K562 (cell line): ENCODE results near the gene ZNF350. TPM values are rescaled to one million over a fixed set of nuclear protein-coding genes. Genes with fewer than 3 reads are reported as not detected.
A peak's percentile ranks its signal among the peaks of the same experiment; 100 is the strongest.

ENCODE experiments used
- CBFA2T3 ChIP-seq: fragments of 450-650 bp; IDR thresholded peaks from 2 replicates; pipeline ENCODE4 v1.6.1; 2017
- HDGF ChIP-seq: fragments of 450-650 bp; IDR thresholded peaks from 2 replicates; pipeline ENCODE4 v1.6.1; 2016
- IFI16 ChIP-seq: fragments of 250-450 bp; sonication (Bioruptor Pico); IDR thresholded peaks from 2 replicates; pipeline ENCODE4 v2.1.2; 2022; ENCODE audit warnings: mild to moderate bottlenecking, inconsistent platforms
- KLF13 ChIP-seq: fragments of 450-650 bp; IDR thresholded peaks from 2 replicates; pipeline ENCODE4 v1.6.1; 2016; ENCODE audit warnings: missing genetic modification characterization, low read depth, mild to moderate bottlenecking, missing compliant biosample characterization, moderate library complexity, borderline replicate concordance
- NEUROD1 ChIP-seq: fragments of 150-350 bp; IDR thresholded peaks from 2 replicates; pipeline ENCODE4 v1.6.1; 2014; ENCODE audit warnings: borderline replicate concordance, low read length, low read depth; ENCODE audit not compliant: partially characterized antibody
- POLR3A ChIP-seq: IDR thresholded peaks from 2 replicates; pipeline ENCODE4 v1.6.1; 2011; ENCODE audit warnings: borderline replicate concordance, mild to moderate bottlenecking, moderate library complexity; ENCODE audit not compliant: insufficient read length, insufficient read depth; ENCODE audit errors: extremely low read depth
- RFX5 ChIP-seq: IDR thresholded peaks from 2 replicates; pipeline ENCODE4 v1.6.1; 2011; ENCODE audit warnings: low read depth, mild to moderate bottlenecking, improper control_type of control experiment, low read length
- SP1 ChIP-seq: sonication (generic); formaldehyde crosslinking; IDR thresholded peaks from 2 replicates; pipeline ENCODE4 v1.8.1; 2022; ENCODE audit warnings: mild to moderate bottlenecking, missing genetic modification reagents
- SPI1 ChIP-seq: IDR thresholded peaks from 2 replicates; pipeline ENCODE4 v1.6.1; 2011; ENCODE audit warnings: low read depth, low read length, control low read depth, borderline replicate concordance
- YBX1 ChIP-seq: fragments of 450-650 bp; IDR thresholded peaks from 2 replicates; pipeline ENCODE4 v1.7.1; 2016; ENCODE audit warnings: mild to moderate bottlenecking
- ZNF134 ChIP-seq: fragments of 250-450 bp; sonication (Bioruptor Pico); conservative IDR thresholded peaks from 2 replicates; pipeline ENCODE4 v1.4.0; 2020
- ZNF217 ChIP-seq: sonication (generic); formaldehyde crosslinking; IDR thresholded peaks from 2 replicates; pipeline ENCODE4 v1.8.0; 2022; ENCODE audit warnings: mild to moderate bottlenecking, missing genetic modification reagents
- ZNF586 ChIP-seq: fragments of 450-650 bp; formaldehyde crosslinking; conservative IDR thresholded peaks from 2 replicates; pipeline ENCODE4 v1.4.0; 2020; ENCODE audit warnings: mild to moderate bottlenecking, moderate library complexity
- polyA plus RNA-seq, 8 experiments: library from polyadenylated mRNA; depleted of rRNA in 4 of 8; stranded (reverse) in 5 of 8; unstranded in 3 of 8; fragments of >200 nt; fragmentation: Nextera tagmentation in 2 of 8; fragmentation: Illumina TruSeq in 1 of 8; extraction: Ambion mirVana in 2 of 8; extraction: Trizol in 1 of 8; gene quantifications; 2 replicates each; pipeline versions ENCODE4 v1.2.1 to v1.2.3, GENCODE V29; 2011 to 2014; ENCODE audit warnings: inconsistent platforms in 1 of 8, missing spikeins in 1 of 8
- total RNA-seq, 7 experiments: library from RNA; depleted of rRNA in 6 of 7; stranded (reverse); fragments of >200 nt in 6 of 7; fragmentation: Illumina TruSeq in 2 of 7; extraction: Trizol in 2 of 7; gene quantifications; 2 replicates each; pipeline versions ENCODE4 v1.2.1 to v1.2.3, GENCODE V29; 2011 to 2021; ENCODE audit warnings: low replicate concordance in 1 of 7
- TF ChIP-seq, protein P1 (sequence below): fragments of 200-400 bp; formaldehyde crosslinking; IDR thresholded peaks from 2 replicates; pipeline ENCODE4 v1.6.1; 2017; ENCODE audit warnings: mild to moderate bottlenecking, low read depth, low read length, moderate library complexity
- TF ChIP-seq, protein P2 (sequence below): fragments of 250-450 bp; sonication (Bioruptor Pico); IDR thresholded peaks from 2 replicates; pipeline ENCODE4 v1.4.0; 2020; ENCODE audit warnings: borderline replicate concordance
- TF ChIP-seq, protein P3 (sequence below): sonication (generic); formaldehyde crosslinking; IDR thresholded peaks from 2 replicates; pipeline ENCODE4 v1.8.0; 2022; ENCODE audit warnings: mild to moderate bottlenecking, missing genetic modification reagents
- TF ChIP-seq, protein P4 (sequence below): sonication (generic); formaldehyde crosslinking; IDR thresholded peaks from 2 replicates; pipeline ENCODE4 v1.8.1; 2023; ENCODE audit warnings: mild to moderate bottlenecking, missing genetic modification reagents
- TF ChIP-seq, protein P5 (sequence below): fragments of 450-650 bp; formaldehyde crosslinking; conservative IDR thresholded peaks from 2 replicates; pipeline ENCODE4 v1.4.0; 2022; ENCODE audit warnings: mild to moderate bottlenecking, missing genetic modification characterization

Gene ZNF350
- total and polyA plus RNA-seq, 9 of the 15 experiments (the other 6 are each of a cell fraction or from before 2014, with no cell fraction given): 1.7 to 4.8 (median 2.9) TPM

DNA sequence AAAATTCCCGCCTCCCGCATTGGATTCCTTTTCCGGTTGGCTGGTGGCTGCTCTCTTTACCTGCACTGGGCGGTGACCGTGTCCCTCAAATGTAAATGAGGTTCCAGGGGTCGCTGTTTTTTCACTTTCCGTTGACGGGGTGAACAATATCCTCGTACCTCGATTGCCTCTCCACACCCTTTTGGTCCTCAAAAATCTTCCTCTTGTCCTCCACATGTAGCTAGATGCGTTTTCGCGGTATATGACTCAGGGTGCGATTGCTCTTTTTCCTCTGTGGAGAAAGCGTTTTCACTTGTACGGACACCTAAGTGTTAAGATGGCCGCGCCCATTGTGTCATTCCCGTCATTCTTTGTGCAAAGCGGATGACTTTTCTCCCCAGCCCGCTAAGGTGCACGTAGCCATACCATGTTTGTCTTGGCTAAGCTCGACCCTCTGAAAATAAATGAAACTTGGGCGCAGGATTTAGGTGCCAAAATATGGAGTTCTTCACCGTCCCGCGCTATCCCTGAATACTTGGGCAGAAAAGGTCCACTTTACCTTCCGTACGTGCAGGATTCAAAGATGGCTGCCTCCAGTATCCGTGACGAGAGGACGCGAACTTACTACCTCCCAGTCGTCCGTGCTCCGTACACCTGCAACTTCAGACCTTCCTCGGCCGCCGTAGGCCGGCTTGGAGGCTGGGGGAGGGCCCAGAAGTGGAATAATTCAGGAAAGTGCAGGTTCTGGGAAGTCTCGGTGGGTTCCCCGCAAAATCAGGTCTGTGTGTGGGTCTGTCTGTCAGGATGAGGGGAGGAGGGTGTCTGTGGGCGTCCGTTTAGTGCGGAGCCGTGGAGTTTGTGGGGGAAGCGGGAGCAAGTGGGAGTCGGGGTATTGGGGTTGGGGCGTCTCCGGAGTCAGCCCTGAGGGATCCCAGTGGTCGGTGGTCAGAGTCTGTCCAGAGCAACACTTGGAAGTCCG is 59.6 kb downstream of the ZNF350 start, which contains the start of gene ZNF613 (continued):
- TF ChIP-seq, protein P1, sequence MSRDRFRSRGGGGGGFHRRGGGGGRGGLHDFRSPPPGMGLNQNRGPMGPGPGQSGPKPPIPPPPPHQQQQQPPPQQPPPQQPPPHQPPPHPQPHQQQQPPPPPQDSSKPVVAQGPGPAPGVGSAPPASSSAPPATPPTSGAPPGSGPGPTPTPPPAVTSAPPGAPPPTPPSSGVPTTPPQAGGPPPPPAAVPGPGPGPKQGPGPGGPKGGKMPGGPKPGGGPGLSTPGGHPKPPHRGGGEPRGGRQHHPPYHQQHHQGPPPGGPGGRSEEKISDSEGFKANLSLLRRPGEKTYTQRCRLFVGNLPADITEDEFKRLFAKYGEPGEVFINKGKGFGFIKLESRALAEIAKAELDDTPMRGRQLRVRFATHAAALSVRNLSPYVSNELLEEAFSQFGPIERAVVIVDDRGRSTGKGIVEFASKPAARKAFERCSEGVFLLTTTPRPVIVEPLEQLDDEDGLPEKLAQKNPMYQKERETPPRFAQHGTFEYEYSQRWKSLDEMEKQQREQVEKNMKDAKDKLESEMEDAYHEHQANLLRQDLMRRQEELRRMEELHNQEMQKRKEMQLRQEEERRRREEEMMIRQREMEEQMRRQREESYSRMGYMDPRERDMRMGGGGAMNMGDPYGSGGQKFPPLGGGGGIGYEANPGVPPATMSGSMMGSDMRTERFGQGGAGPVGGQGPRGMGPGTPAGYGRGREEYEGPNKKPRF: no peak
- no peak for TF ChIP-seq IFI16 (CRISPR knock-in tag)
- no peak for TF ChIP-seq YBX1
- TF ChIP-seq SPI1: no peak
- TF ChIP-seq, protein P2, sequence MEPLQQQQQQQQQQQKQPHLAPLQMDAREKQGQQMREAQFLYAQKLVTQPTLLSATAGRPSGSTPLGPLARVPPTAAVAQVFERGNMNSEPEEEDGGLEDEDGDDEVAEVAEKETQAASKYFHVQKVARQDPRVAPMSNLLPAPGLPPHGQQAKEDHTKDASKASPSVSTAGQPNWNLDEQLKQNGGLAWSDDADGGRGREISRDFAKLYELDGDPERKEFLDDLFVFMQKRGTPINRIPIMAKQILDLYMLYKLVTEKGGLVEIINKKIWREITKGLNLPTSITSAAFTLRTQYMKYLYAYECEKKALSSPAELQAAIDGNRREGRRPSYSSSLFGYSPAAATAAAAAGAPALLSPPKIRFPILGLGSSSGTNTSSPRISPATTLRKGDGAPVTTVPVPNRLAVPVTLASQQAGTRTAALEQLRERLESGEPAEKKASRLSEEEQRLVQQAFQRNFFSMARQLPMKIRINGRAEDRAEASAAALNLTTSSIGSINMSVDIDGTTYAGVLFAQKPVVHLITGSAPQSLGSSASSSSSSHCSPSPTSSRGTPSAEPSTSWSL (CRISPR knock-in tag): no peak
- no peak for TF ChIP-seq HDGF
- no peak for TF ChIP-seq RFX5
- no peak for TF ChIP-seq POLR3A
- TF ChIP-seq ZNF586 (CRISPR knock-in tag): no peak
- TF ChIP-seq, protein P3, sequence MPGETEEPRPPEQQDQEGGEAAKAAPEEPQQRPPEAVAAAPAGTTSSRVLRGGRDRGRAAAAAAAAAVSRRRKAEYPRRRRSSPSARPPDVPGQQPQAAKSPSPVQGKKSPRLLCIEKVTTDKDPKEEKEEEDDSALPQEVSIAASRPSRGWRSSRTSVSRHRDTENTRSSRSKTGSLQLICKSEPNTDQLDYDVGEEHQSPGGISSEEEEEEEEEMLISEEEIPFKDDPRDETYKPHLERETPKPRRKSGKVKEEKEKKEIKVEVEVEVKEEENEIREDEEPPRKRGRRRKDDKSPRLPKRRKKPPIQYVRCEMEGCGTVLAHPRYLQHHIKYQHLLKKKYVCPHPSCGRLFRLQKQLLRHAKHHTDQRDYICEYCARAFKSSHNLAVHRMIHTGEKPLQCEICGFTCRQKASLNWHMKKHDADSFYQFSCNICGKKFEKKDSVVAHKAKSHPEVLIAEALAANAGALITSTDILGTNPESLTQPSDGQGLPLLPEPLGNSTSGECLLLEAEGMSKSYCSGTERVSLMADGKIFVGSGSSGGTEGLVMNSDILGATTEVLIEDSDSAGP (CRISPR knock-in tag): no peak
- TF ChIP-seq SP1: peak; percentile 58
- TF ChIP-seq ZNF217: no peak
- no peak for TF ChIP-seq CBFA2T3
- TF ChIP-seq, protein P4, sequence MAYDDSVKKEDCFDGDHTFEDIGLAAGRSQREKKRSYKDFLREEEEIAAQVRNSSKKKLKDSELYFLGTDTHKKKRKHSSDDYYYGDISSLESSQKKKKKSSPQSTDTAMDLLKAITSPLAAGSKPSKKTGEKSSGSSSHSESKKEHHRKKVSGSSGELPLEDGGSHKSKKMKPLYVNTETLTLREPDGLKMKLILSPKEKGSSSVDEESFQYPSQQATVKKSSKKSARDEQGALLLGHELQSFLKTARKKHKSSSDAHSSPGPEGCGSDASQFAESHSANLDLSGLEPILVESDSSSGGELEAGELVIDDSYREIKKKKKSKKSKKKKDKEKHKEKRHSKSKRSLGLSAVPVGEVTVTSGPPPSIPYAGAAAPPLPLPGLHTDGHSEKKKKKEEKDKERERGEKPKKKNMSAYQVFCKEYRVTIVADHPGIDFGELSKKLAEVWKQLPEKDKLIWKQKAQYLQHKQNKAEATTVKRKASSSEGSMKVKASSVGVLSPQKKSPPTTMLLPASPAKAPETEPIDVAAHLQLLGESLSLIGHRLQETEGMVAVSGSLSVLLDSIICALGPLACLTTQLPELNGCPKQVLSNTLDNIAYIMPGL (CRISPR knock-in tag): no peak; the same call in 1 of the 2 replicates
- 0 out of 2 replicates have a peak, but pooled peaks have one; percentile 10 for TF ChIP-seq ZNF134 (CRISPR knock-in tag)
- no peak; the same call in 1 of the 2 replicates for TF ChIP-seq KLF13 (tag)
- TF ChIP-seq, protein P5, sequence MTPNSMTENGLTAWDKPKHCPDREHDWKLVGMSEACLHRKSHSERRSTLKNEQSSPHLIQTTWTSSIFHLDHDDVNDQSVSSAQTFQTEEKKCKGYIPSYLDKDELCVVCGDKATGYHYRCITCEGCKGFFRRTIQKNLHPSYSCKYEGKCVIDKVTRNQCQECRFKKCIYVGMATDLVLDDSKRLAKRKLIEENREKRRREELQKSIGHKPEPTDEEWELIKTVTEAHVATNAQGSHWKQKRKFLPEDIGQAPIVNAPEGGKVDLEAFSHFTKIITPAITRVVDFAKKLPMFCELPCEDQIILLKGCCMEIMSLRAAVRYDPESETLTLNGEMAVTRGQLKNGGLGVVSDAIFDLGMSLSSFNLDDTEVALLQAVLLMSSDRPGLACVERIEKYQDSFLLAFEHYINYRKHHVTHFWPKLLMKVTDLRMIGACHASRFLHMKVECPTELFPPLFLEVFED (CRISPR knock-in tag): no peak
- peak; percentile 28 for TF ChIP-seq NEUROD1
